Right lobe of liver (tissue), 6 donors: Measurements from ENCODE around the gene ZNF48. TPM values are rescaled to one million over a fixed set of nuclear protein-coding genes. Genes with fewer than 3 reads are reported as not detected.

Experiments
- ATAC-seq, 4 donors: fragments of 200-7000 bp; cut with Tn5 transposase; one replicate each; pipeline ENCODE4 v1.9.1; 2020; ENCODE audit warnings: mild to moderate bottlenecking in 4 of 4, moderate library complexity in 4 of 4
- DNase-seq, 3 donors: peaks; one replicate each; pipeline ENCODE4 v3.0.0-alpha.2; 2020
- H3K27ac ChIP-seq, 3 donors: fragments of 200-600 bp; one replicate each; pipeline ENCODE4 v1.8.0; 2022
- H3K27me3 ChIP-seq, 2 donors: fragments of 200-600 bp; one replicate each; pipeline ENCODE4 v1.8.0; 2022
- H3K36me3 ChIP-seq, 4 donors: fragments of 200-600 bp; sonication (generic) in 1 of 4; one replicate each; pipeline versions ENCODE4 v1.5.1 to v1.8.0; 2017 to 2022; ENCODE audit warnings: control low read depth in 1 of 4
- H3K4me1 ChIP-seq, 4 donors: fragments of 200-600 bp; sonication (generic) in 1 of 4; one replicate each; pipeline versions ENCODE4 v1.5.1 to v1.8.0; 2017 to 2022; ENCODE audit warnings: control low read depth in 1 of 4
- H3K4me3 ChIP-seq, 3 donors: fragments of 200-600 bp; one replicate each; pipeline ENCODE4 v1.8.0; 2022
- H3K9me3 ChIP-seq, 4 donors: fragments of 200-600 bp; sonication (generic) in 1 of 4; one replicate each; pipeline versions ENCODE4 v1.5.1 to v1.8.0; 2017 to 2022; ENCODE audit warnings: control low read depth in 1 of 4
- CTCF ChIP-seq, 4 donors: fragments of 200-600 bp in 3 of 4; fragments of 450-650 bp in 1 of 4; IDR thresholded peaks; one replicate each; pipeline versions ENCODE4 v1.5.1 to v1.8.0; 2016 to 2022; ENCODE audit warnings: antibody characterized with exemption in 4 of 4, mild to moderate bottlenecking in 2 of 4
- POLR2A ChIP-seq: fragments of 450-650 bp; IDR thresholded peaks from one replicate; pipeline ENCODE4 v1.6.1; 2017; ENCODE audit warnings: antibody characterized with exemption, mild to moderate bottlenecking
- WGBS: methylation state at CpG from one replicate; pipeline ENCODE4 v1.1.6; 2018; ENCODE audit warnings: low coverage, low lambda C conversion rate; ENCODE audit not compliant: insufficient coverage; ENCODE audit errors: missing lambda C conversion rate; 5-methylcytosine and 5-hydroxymethylcytosine counted together
- intact Hi-C, 2 donors: fragments of 100-400 bp; cut with DNase I; formaldehyde crosslinking; loops; one replicate each; pipeline versions ENCODE4 v1.11.2 to v1.14.1; 2022
- total RNA-seq, 6 experiments: library from RNA; depleted of rRNA in 2 of 6; stranded (reverse); fragments of >200 nt in 2 of 6; fragmentation: NEBNext Ultra II Directional in 3 of 6; extraction: Animal tissue kit (Norgen Biotek cat#: 25700) in 3 of 6; gene quantifications; one replicate each; pipeline versions ENCODE4 v1.1.0 to v1.2.4, GENCODE V29; 2016 to 2023
- donor health status: DM: no; HTN: yes; CAD: no.
- donor health status: DM: no; HTN: no; CAD: no.
- donor health status: DM: no; HTN: no; CAD: no.
- donor health status: DM: no; HTN: yes; CAD: no.
- donor health status: DM: no; HTN: yes; CAD: no.

ZNF48 gene
- total RNA-seq, 6 experiments from 2014 or later = 2.9 to 4.3 (median 3.9) TPM

GRCh38 chr16:30355144-30355953, 39.9 kb upstream of the ZNF48 start, which contains the start of gene CD2BP2:
Gene CD2BP2, minus strand, starts transcription at chr16:30355308. Its CDS starts 627 bp downstream, at chr16:30354681.
- ATAC-seq (peak; percentile 83 to 89 (median 85)), DNase-seq (peak; percentile 96 to 98 (median 97))
- no peaks in the 10 kb centered on the region for H3K9me3 ChIP-seq
- H3K4me1 ChIP-seq = peaks cover 0 to 43% (median 19%) of the 10 kb centered on the region in 4 donors
- no peaks in the 10 kb centered on the region for H3K27me3 ChIP-seq
- intact Hi-C loops = no loop called here
- H3K4me3 ChIP-seq = peak within 1 kb of the TSS; percentile 79 to 95 (median 84)
- peaks cover 0 to 19% (median 6%) of the 10 kb centered on the region in 4 donors for H3K36me3 ChIP-seq
- H3K27ac ChIP-seq = peak within 1 kb of the TSS; percentile 90 to 97 (median 95)
- WGBS = under 1% methylated on average over 30 of the region's 45 CpGs
- peak; percentile 60 for TF ChIP-seq POLR2A
- no peak for TF ChIP-seq CTCF (IDR thresholded peaks at IDR 0.05)

- H3K9me3 ChIP-seq = no peaks in the 10 kb centered on the region
- no peaks in the 10 kb centered on the region for H3K27me3 ChIP-seq
- peak overlapping the region; percentile 90 to 97 (median 95) for H3K27ac ChIP-seq
- no CpG with 5 or more reads among the region's 7 CpGs for WGBS
- peak overlapping the region; percentile 79 to 95 (median 84) for H3K4me3 ChIP-seq
- intact Hi-C loops = no loop called here
- no peak for TF ChIP-seq POLR2A
- TF ChIP-seq CTCF (IDR thresholded peaks at IDR 0.05) = no peak
- DNase-seq (peak in 1 of 3 donors; percentile 26), ATAC-seq (no peak)
- peaks cover 0 to 43% (median 19%) of the 10 kb centered on the region in 4 donors for H3K4me1 ChIP-seq
- peaks cover 0 to 19% (median 6%) of the 10 kb centered on the region in 4 donors for H3K36me3 ChIP-seq
Observed at GRCh38 chr16:30355954-30356308, 39.3 kb upstream of the ZNF48 start.

- peak overlapping the region in 2 of 3 donors; percentile 90 to 95 for H3K27ac ChIP-seq
- peaks cover 0 to 40% (median 18%) of the 10 kb centered on the region in 4 donors for H3K4me1 ChIP-seq
- intact Hi-C loops = no loop called here
- H3K4me3 ChIP-seq = peak overlapping the region in 1 of 3 donors; percentile 79
- no peak for TF ChIP-seq CTCF (IDR thresholded peaks at IDR 0.05)
- no peak for TF ChIP-seq POLR2A
- ATAC-seq (peak in 2 of 4 donors; percentile 1 to 4), DNase-seq (peak; percentile 49 to 78 (median 68))
- 59% methylated on average over 6 of the region's 12 CpGs for WGBS
- H3K9me3 ChIP-seq = no peaks in the 10 kb centered on the region
- H3K36me3 ChIP-seq = peaks cover 0 to 15% (median 6%) of the 10 kb centered on the region in 4 donors
- no peaks in the 10 kb centered on the region for H3K27me3 ChIP-seq
Observed at GRCh38 chr16:30356401-30357084, 38.7 kb upstream of the ZNF48 start.

- TF ChIP-seq POLR2A (no peak), CTCF (IDR thresholded peaks at IDR 0.05) (no peak)
- no peaks in the 10 kb centered on the region for H3K27me3 ChIP-seq
- intact Hi-C loops = no loop called here
- no peaks in the 10 kb centered on the region for H3K9me3 ChIP-seq
- peaks cover 0 to 34% (median 15%) of the 10 kb centered on the region in 4 donors for H3K4me1 ChIP-seq
- no peak overlapping the region for H3K27ac ChIP-seq
- 43% methylated on average over 3 of the region's 5 CpGs for WGBS
- DNase-seq = peak in 1 of 3 donors; percentile 40
- no peak for ATAC-seq
- H3K36me3 ChIP-seq = peaks cover 0 to 19% (median 6%) of the 10 kb centered on the region in 4 donors
- H3K4me3 ChIP-seq = no peak overlapping the region
Observed at GRCh38 chr16:30357085-30357714, 38.0 kb upstream of the ZNF48 start.
